HG02884 (cell line): ENCODE measurements around the gene NTNG2.

Experiments
- ATAC-seq: cut with Tn5 transposase; IDR thresholded peaks from one replicate; pipeline ENCODE4 v1.9.1; 2021; ENCODE audit warnings: mild to moderate bottlenecking, moderate library complexity; ENCODE audit not compliant: unreplicated experiment

The NTNG2 gene

DNA sequence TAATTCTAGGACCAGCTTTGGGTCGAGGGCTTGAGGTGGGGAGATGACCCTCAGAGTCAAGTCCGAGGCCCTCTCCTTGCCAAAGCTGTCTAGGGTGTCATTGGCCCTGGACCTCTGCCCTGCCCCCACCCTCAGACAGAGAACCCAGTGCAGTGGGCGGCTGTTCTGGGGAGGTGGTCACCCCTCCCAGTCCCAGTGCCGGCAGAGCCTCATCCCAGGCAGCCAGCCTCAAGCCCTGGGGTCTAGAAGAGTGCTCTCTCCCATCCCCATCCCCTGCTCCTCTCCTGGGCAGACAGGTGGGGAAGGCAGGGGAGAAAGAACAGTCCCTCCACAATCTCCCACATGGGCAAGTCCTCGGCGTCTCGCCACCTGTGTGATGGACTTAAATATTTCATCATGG, 7.0 kb downstream of the NTNG2 start:
- no peak for ATAC-seq

DNA sequence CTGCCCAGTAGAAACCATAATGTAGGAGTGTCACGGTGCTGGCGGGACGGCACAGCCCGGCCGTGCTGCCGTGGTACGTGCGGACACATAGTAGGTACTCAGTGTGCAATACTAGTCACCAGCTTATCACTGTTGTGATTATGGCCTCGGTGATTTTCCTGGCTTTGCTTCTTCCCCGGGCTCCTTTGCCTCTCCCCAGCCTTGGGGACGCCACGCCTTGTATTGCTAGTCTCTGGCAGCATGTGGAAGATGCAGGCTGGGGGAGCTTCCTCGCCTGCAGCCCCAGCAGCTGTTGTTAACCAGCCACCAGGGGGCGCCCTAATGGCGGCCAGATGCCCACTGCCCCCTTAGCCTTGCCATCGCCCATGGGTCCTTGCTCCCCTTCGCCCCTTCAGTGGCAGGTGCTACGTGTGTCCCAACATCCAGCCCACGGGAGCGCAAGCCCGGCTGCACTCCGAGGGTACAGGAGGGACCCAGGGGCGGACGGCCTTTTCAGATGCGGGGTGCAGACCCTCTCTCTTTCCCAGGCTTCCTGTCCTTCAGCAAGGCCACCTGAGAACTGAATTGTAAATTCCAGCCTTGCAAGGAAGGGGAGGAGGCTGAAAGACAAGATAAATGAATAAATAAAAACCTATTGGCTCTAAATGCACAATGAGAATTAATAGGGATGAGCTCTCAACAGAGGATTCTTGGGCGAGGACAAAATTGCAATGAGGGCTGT, 8.0 kb downstream of the NTNG2 start:
- ATAC-seq: no peak

DNA sequence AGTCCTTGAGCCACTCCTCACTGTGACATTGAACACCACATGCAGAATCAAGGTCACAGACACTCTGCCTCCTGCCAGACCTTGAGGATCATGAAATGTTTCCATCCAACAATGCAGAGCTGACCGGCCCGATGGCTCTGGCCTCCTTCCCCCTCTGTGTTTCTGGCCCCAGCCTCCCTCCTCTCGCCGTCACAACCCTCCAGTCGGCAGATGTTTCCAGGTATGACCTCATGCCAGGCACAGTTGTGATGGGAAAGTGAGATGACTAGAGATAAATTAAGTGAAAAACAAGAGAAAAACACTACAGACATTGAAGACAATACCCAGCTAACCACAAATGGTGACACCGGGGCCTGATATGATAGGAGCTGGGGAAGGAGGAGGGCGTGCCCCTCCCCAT, 9.8 kb downstream of the NTNG2 start:
- no peak for ATAC-seq

DNA sequence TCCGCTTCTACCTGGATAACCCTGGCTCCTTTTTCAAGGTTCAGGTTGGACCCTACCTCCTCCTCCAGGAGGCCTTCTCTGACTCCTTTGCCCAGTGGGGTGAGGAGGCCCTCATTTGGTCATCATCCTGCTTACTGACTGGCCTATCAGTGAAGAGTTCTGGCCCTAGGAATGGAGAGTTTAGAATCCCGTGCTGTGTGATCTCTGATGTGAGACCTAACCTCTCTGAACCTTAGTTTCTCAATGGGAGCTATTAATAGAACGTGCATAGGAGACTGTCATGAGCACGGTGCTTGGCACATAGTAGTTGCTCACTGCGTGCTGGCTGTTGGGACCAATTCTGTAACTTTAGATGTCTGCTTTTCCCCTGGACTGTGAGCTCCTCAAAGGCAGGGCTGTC, 10.3 kb downstream of the NTNG2 start:
- ATAC-seq: no peak

DNA sequence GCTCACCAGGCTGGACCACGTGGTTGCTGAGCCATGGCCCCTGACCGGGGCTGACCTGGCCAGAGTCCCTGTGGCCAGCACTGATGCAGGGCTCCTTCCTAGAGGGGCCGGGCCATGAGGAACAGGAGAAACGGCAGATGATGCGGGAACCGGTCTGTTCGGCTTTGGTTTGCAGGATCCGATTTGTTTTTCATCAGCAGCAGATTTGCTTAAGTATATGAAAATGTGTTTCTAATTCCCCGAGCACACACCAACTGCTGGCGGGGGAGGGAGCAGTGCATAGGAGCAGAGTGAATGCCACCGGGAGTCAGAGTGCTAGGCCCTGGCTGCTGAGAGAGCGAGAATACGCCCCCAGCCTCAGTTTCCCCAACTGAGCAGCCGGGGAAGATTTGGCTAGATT, 13.6 kb downstream of the NTNG2 start:
- no peak for ATAC-seq

DNA sequence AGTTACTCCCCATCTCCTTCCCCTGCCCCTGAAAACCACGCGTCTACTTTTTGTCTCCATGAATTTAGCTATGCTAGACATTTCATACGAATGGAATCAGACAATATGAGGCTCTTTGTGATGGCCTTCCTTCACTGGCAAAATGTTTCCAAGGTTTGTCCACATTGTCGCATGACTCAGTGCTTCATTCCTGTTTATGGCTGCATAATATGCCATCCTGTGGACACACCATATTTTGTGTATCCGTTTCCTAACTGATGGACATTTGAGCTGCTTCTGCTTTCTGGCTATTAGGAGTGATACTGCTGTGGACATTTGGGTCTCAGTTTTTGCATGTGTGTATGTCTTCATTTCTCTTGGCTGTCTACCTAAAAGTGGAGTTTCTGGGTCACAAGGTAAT, 14.5 kb downstream of the NTNG2 start:
- ATAC-seq: no peak

DNA sequence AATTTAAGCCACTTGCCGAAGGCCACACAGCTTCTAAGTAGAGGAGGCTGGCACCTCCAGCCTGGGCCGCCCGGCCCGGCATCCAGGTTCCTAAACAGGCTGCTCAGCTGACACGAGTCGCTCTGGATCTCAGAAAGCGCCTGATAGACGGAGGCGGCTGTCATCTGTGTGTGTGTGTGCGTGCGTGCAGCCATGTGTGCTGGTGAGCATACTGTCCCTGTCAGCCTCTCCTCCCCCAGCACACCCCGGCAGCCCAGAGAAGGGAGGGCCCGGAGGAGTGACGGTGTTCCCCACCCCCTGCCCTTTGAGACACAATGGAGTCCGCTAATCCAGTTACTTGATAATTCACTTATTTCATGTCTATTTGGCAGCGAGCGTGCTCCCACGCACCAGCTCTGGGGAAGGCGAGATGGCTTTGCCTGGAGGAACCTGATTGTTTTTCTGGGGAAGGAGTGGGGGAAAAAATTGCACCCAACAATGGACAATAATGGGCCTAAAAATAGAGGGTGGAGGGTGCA, 20.0 kb downstream of the NTNG2 start:
- ATAC-seq: no peak

DNA sequence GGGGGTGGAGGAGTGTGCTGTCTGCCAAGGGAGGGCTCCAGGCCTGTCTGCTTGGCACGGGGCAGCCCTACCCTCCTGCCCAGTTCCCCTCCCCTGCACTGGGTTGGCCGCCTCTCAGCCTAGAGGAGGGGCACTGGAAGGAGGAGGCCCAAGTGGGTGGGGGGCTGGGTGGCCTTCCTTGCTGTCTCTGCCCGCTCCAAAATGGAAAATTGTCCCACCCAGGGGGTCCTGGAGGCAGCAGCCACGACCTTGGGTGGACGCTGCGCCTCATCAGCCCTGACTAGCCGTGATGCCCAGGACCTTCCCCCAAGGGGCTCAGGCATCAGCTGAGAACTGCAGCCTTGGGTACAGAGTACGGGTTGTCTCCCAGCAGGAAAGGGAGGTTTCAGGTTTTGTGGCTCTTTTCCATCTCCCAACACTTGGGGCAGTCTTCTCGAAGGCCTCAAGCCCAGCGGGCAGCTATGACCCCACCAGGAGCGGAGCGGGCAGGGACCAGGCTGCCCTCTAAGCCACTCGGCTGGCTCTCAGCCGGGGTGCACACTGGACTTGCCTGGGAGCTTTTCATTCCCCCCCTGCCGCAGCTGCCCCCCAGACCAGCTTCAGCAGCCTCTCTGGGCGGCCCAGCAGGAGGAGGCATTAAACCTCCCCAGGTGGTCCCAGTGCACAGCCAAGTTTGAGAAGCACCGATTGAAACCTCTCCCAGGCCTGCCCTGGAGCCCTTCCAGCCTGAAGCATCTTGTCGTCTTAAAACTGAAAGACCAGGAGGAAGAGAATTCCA, 20.6 kb downstream of the NTNG2 start:
- ATAC-seq: no peak

DNA sequence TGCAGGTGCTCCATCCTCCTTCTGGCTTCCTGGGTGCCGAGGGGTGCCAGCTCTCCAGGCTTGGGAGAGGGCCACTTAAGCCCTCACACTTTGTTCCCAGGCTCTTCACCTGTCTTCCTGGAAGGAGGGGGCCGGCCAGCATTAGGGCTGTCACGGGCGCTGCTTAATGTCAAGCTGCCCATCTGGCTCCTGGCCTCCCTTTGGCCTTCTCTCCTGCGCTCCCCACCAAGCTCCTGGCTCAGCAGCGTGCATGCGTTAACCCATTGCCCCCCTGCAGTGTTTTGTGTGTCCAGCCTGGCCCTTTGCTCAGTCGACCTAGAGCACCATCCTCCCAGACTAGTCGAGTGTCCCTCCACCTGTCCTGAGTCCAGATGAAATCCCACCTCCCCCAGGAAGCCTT, 21.3 kb downstream of the NTNG2 start:
- ATAC-seq: no peak

DNA sequence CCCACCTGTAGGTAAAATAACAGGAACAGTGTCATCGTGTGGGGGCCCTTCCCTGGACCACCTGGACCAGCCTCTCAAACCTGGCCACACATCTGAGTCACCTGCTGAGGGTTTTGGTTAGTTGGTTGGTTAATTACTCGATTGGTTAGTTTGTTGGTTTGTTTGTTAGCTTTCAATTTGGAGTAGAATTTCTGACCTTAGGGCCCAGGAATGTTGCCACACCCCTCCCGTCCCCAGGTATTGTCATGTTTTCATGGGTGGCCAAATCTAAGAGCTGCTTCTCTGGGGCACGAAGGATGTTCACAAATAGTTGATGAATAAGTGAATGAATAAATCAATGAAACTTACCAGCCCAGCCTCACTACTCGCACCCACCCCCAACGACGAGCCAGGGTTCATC, 21.9 kb downstream of the NTNG2 start:
- no peak for ATAC-seq

DNA sequence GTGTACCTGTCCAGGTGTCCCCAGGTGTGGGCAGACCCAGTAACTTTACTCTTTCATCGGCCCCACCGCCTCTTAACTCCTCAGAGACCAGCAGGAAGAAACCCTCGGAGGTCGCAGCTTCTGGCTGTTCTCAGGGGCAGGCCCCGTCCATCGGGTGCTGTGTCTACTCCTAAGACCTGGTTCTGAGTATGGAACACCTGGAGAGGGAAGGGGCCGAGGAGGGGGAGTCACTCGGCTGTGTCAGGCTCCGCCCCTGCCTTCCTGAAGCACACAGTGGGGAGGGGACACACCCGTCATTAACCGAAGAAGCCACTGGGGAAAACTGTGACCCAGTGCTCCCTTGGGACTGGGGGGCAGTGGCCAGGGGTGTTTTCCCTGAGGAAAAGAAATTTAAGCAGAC, 22.3 kb downstream of the NTNG2 start:
- no peak for ATAC-seq

DNA sequence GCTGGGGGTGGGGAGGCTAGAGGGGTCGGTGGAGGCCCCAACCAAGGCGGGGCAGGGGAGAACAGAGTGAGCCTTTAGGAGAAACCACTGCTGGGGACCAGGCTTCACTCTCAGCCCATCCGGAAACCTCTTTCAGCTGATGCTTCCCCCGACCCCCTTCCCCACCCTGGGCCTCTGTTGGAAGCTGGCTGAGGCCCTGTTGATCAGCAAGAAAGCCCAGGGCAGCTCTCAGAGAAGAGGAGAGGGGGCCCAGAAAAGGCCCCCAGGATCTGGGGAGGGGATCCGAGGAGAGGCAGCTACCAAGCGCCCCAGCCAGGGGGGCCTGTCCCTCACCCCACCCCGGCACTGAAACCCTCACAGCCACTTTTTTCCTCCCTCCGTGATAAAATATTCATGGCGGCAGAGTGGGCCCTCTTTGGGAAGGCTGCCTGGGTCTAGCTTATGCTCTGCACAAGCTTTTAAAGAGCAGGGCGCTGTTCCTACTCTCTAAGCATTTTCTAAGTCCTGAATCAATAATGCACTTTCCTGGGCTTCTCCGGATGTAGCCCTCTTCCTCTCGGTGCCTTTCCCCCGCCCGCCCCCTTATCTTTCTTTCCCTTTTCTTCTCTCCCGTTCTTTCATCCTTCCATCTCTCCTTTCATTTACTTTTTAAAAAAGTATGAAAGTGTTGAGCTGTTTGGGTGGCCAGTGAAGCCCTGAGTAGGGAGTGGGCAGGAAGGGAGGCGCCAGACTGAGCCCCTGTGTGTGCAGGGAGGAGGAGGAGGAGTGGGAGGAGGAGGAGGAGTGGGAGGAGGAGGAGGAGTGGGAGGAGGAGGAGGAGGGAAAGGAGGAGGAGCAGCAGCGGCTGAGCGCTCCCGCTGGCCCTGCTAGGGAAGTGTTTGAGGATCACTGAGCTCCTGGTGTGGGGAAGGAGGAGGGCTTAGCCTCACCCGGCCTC, 23.5 kb downstream of the NTNG2 start:
- ATAC-seq: no peak

DNA sequence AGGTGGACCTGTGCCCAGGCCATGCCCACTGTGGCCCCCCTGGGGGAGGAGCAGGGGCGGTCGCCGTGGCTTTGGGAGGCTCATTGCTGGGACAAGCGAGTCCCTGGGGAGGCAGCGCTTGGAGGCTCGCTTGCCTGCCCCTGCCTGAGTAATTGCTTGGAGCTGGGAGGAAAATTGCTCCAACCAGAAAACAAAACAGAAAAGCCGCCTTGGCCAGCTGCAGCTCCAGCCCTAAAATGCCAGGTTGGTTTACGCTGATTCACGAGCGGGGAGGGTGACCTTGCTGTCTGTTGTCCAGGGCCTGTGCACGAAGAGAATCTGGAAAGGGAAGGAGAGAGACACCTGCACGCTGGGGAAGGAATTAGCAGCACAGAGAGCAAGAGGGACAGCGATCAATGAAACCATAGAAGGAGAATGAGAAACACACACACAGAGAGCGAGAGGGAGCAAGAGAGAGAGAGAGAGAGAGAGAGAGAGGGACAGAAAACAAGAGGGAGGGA, 25.3 kb downstream of the NTNG2 start:
- no peak for ATAC-seq

DNA sequence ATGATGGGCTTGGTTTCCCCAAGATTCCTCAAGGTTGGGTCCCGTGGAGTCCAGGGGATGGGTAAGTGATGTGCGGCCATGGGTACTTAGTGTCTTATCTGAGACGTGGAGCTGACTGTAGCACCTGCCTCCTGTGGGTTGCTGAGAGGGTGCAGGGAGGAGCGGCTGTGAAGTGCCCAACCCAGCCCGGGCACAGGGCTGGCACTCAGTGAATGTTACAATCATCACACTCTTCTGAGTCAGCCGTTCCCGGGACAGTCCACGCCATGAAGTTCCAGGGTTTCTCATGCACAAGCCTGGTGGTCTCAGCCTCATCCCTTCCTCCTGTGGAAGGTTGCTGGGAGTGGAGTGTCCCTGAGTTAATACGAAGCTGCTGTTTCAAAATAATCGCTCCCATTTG, 29.1 kb downstream of the NTNG2 start:
- no peak for ATAC-seq

DNA sequence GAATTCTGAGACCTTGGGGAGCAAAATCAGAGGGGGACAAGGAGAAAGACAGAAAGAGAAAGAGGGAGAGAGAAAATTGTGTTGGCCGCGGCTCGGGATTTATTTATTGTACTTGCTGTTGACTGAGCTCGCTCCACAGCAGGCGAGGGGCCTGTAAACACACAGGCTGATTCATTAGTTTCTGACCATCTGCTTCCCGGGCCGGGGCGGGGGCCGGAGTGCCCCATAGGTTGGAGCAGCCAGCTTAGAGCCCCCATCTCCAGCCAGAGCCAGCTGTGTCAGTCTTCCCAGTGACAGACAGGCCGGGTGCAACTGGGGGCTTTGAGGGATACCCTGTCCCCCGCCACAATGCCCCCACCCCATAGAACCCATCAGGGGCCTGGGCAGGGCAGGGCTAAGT, 30.9 kb downstream of the NTNG2 start:
- no peak for ATAC-seq

DNA sequence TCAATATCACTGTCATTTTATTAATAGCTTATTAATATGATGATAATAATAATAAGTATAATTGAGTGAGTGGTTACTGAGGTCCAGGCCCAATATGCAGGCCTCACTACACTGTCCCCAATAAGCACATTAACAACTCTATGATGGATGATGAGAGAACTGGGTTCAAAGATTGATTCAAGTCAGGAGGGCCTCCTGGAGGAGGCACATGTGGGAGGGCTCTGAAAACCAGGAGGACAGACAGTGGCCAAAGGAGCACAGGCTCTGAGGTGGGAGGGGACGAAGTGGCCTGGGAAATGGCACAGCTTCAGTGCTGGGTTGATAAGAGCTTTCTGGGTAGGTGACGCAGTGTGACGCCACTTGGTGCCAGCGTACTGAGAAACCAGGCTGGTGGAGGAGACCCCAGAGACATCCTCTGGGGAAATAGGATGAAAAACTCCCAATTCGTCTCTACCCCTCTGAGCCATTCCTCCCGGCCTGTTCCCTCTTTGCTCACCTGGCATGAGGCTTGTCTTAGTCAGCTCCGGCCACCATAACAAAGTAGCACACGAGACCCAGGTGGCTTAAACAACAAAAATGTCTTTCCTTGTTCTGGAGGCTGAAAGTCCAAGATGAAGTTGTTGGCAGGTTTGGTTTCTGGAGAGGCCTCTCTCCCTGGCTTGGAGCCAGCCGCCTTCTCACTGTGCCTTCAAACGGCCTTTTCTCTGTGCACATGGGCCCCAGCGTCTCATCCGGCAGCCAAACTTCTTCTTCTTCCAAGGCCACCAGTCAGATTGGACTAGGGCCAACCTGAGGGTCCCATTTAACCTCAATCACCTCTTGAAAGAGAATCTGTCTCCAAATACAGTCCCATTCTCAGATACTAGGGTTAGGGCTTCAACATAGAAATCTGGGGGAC, 31.6 kb downstream of the NTNG2 start:
- ATAC-seq: no peak

DNA sequence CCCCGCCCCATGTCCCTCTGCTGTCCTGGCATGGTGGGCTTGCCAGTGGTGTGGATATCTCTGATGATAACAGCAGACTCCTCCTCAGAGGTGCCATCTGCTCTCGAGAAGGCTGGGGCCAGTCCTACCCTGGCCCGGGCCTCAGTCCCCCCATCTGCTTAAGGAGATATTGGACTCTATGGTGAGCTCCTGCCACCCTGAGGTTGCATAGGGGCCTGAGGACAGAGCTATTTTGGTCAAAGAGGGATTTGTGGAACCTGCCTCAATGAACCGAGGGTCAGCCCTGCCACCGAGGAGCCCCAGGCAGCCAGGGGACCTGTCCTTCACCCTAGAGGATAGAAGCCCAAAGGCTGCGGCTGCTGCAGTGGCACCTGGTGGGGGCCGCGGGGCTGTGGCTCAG, 32.6 kb downstream of the NTNG2 start:
- ATAC-seq: no peak

DNA sequence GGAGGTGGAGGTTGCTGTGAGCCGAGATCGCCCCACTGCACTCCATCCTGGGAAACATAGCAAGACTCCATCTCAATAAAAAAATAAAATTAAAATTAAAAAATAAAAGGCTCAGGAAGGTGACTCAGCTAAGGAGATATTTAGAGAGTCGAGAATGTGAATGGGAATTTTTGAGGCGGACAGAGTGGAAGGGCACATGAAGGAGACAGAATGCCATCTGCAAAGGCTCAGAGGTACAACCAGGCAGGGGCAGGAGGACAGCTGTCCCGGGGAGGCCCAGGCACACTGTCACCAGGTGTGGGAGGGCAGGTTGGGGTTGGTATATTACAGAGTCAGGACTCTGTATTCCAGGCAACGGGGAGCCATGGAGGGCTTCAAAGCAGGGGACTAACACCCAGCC, 35.5 kb downstream of the NTNG2 start:
- ATAC-seq: no peak

DNA sequence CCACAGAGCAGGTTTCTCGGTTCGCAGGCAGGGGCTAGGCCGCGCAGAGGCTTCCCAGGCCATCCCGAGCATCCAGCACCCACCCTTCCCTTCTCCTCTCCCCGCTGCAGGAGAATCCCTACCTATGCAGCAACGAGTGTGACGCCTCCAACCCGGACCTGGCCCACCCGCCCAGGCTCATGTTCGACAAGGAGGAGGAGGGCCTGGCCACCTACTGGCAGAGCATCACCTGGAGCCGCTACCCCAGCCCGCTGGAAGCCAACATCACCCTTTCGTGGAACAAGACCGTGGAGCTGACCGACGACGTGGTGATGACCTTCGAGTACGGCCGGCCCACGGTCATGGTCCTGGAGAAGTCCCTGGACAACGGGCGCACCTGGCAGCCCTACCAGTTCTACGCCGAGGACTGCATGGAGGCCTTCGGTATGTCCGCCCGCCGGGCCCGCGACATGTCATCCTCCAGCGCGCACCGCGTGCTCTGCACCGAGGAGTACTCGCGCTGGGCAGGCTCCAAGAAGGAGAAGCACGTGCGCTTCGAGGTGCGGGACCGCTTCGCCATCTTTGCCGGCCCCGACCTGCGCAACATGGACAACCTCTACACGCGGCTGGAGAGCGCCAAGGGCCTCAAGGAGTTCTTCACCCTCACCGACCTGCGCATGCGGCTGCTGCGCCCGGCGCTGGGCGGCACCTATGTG, 36.1 kb downstream of the NTNG2 start:
- no peak for ATAC-seq

DNA sequence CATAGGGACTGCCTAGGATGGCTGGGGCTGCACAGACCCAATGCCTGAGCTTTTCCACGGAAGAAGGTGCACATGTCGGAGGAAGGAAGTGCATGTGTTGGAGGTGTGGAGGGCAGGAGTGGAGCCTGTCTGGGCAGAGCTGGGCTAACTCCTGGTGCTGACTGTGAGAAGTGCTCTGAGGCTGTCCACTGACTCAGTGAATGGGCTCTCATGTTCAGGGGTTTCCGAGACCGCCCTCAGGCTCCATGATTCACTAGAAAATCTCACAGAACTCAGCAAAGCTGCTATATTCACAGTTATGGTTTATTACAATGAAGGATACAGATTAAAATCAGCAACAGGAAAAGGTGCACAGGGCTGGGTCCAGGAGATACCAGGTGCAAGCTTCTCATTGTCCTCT, 37.2 kb downstream of the NTNG2 start:
- ATAC-seq: no peak
